Omental fat pad (tissue), 4 donors: ENCODE data around the gene SNAI1. TPM values are rescaled to one million over a fixed set of nuclear protein-coding genes. Genes with fewer than 3 reads are reported as not detected.

Source experiments
- ATAC-seq: fragments of 150-250 bp; one replicate; pipeline ENCODE4 v1.9.1; 2016; ENCODE audit warnings: mild to moderate bottlenecking, moderate library complexity; ENCODE audit not compliant: low FRiP score
- DNase-seq: peaks from one replicate; pipeline ENCODE4 v3.0.0-alpha.2; 2019; ENCODE audit warnings: low spot score
- CTCF ChIP-seq, 3 donors: fragments of 450-650 bp; IDR thresholded peaks; one replicate each; pipeline ENCODE4 v1.5.1; 2016 to 2017; ENCODE audit warnings: antibody characterized with exemption in 3 of 3, mild to moderate bottlenecking in 3 of 3, moderate library complexity in 2 of 3
- total RNA-seq, 4 donors: library from RNA; depleted of rRNA; stranded (reverse); fragments of >200 nt; gene quantifications; one replicate each; pipeline ENCODE4 v1.1.0, GENCODE V29; 2016

The SNAI1 gene
- total RNA-seq, 4 donors from 2014 or later, result 3.3 to 23.8 (median 8.7) TPM

GRCh38 chr20:49978685-49979029 is 4.1 kb upstream of the SNAI1 start:
- no peak for DNase-seq
- TF ChIP-seq CTCF (IDR thresholded peaks at IDR 0.05), result no peak
- no peak for ATAC-seq

DNA sequence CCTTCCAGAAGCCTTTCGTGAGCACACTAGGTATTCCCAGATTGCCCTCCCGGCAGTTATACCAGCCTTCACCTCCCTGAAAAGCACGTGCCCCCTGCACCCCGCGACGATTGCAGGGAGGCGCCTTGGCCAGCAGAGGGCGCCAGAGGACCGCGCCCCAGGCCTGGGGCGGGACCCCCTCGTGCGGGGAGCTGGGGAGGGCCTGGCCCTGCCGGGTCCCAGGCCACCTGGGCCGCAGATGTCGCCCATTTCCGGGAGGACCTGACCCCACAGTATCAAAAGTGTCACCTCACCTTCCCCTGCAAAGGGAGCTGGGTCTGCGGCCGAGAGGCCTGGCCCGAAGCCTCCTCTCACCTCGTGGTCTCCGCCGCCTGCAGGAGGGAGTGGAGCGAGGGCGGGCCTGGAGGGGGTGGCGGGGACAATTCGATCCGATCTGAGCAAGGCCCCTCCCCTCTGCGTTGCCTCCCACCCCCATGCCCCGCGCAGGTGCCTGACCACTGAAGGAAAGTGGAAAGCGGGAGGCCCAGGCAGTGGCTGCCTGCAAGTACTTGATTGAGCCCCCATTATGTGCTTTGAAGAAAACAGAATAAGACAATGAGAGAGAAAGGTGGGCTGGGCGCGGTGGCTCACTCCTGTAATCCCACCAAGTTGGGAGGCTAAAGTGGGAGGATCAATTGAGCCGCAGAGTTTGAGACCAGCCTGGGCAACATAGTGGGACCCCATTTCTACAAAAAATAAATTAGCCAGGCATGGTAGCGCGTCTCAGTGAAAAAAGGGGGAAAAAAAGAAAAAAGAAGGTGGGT is 3.5 kb upstream of the SNAI1 start:
- peak; percentile 59 for ATAC-seq
- TF ChIP-seq CTCF (IDR thresholded peaks at IDR 0.05), result peak in 2 of 3 donors; percentile 90 to 100

DNA sequence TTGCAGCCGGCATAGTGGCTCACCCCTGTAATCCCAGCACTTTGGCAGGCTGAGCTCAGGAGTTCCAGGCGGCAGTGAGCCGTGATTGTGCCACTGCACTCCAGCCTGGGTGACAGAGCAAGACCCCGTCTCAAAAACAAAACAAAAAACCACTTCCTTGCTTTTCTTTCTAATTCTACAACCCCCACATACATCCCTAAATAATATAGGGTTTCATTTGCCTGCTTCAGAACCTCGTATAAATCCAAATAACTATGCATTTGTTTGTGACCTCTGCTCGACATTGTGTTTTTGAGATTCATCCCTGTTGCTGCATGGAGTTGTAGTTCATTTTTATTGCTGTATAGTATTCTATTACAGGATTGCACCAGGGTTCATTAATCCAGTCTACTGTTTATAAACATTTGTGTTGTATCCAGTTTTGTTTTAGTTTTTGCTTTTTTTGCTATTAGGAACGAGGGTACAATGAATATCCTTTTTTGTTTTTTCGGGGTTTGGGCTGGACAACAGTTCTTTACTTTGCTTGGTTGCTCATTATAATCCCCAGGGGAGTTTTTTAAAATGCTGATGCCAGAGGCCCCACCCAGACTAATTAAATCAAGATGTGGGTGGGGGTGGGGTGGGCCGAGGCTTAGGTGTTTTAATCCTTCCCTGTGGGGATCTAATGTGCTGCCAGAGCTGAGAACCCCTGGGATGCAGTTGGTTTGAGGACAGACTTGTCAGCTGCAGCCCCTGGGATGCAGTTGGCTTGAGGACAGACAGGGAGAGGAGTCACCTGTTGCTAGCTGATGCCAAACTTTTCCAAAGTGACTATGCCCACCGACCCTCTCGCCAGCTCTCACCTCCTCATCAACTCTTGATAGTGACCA is 2.4 kb upstream of the SNAI1 start:
- ATAC-seq, result no peak
- no peak for TF ChIP-seq CTCF (IDR thresholded peaks at IDR 0.05)
- DNase-seq, result no peak

More for the DNA sequence above, 3.5 kb upstream of the SNAI1 start:
- no peak for DNase-seq

GRCh38 chr20:49981218-49982071 is 1.3 kb upstream of the SNAI1 start:
- no peak for TF ChIP-seq CTCF (IDR thresholded peaks at IDR 0.05)
- ATAC-seq, result no peak
- DNase-seq, result no peak

GRCh38 chr20:49982072-49982345 is 771 bp upstream of the SNAI1 start:
- no peak for TF ChIP-seq CTCF (IDR thresholded peaks at IDR 0.05)
- no peak for DNase-seq
- no peak for ATAC-seq

- DNase-seq, result no peak
- no peak for TF ChIP-seq CTCF (IDR thresholded peaks at IDR 0.05)
- peak; percentile 2 for ATAC-seq
These were observed 505 bp downstream of the SNAI1 start for GRCh38 chr20:49983123-49983847.
